Smooth muscle cell (in vitro differentiated cells): ENCODE measurements around the gene GPAM. TPM values are rescaled to one million over a fixed set of nuclear protein-coding genes. Genes with fewer than 3 reads are reported as not detected.
"Not testable (repeated sequence)": the region's sequence is repeated elsewhere in the genome, so short reads cannot be mapped to it uniquely, and the experiment has no call there.

ENCODE experiments used
- DNase-seq: peaks from one replicate; lab custom pipeline; 2025; ENCODE audit not compliant: unreplicated experiment; lab: John Stamatoyannopoulos, UW
- H2AFZ ChIP-seq: fragments of 200-600 bp; sonication (generic); 2 replicates; pipeline ENCODE4 v1.6.0; 2016; ENCODE audit warnings: antibody characterized with exemption, low read depth, mild to moderate bottlenecking
- H3F3A ChIP-seq: fragments of 200-600 bp; sonication (generic); 2 replicates; pipeline ENCODE4 v1.6.0; 2017; ENCODE audit warnings: antibody characterized with exemption, low read depth
- H3K27ac ChIP-seq: fragments of 200-600 bp; sonication (generic); 2 replicates; pipeline ENCODE4 v1.5.1; 2016; ENCODE audit warnings: low read depth, mild to moderate bottlenecking
- H3K27me3 ChIP-seq: fragments of 200-600 bp; sonication (generic); 2 replicates; pipeline ENCODE4 v1.6.1; 2016; ENCODE audit warnings: low read depth, mild to moderate bottlenecking
- H3K36me3 ChIP-seq: fragments of 200-600 bp; sonication (generic); 2 replicates; pipeline ENCODE4 v1.5.1; 2016; ENCODE audit warnings: low read depth
- H3K4me1 ChIP-seq: fragments of 200-600 bp; sonication (generic); 2 replicates; pipeline ENCODE4 v1.5.1; 2016; ENCODE audit warnings: low read depth
- H3K4me2 ChIP-seq: fragments of 200-600 bp; sonication (generic); 2 replicates; pipeline ENCODE4 v1.6.0; 2016; ENCODE audit warnings: mild to moderate bottlenecking
- H3K4me3 ChIP-seq: fragments of 200-600 bp; sonication (generic); 2 replicates; pipeline ENCODE4 v1.5.1; 2016; ENCODE audit warnings: mild to moderate bottlenecking
- H3K79me2 ChIP-seq: fragments of 200-600 bp; sonication (generic); 2 replicates; pipeline ENCODE4 v1.6.0; 2016; ENCODE audit warnings: low read depth, mild to moderate bottlenecking
- H3K9ac ChIP-seq: fragments of 200-600 bp; sonication (generic); 2 replicates; pipeline ENCODE4 v1.6.0; 2016; ENCODE audit warnings: low read depth
- H3K9me3 ChIP-seq: fragments of 200-600 bp; sonication (generic); replicated peaks from 2 replicates; pipeline ENCODE4 v1.5.1; 2016; ENCODE audit warnings: low read depth
- H4K20me1 ChIP-seq: fragments of 200-600 bp; sonication (generic); 2 replicates; pipeline ENCODE4 v1.6.0; 2016; ENCODE audit warnings: low read depth
- WGBS: methylation state at CpG from one replicate; pipeline ENCODE4 v1.1.7; 2016; ENCODE audit warnings: low lambda C conversion rate; 5-methylcytosine and 5-hydroxymethylcytosine counted together
- polyA plus RNA-seq: library from polyadenylated mRNA; unstranded; fragments of >200 nt; fragmentation: Nextera tagmentation; extraction: Ambion mirVana; gene quantifications from 2 replicates; pipeline ENCODE4 v1.2.1, GENCODE V29; 2016
- total RNA-seq: library from RNA; depleted of rRNA; stranded (reverse); fragments of >200 nt; gene quantifications from 2 replicates; pipeline ENCODE4 v1.2.3, GENCODE V29; 2014
- TF ChIP-seq, protein P1 (sequence below): fragments of 200-600 bp; sonication (generic); IDR thresholded peaks from 2 replicates; pipeline ENCODE4 v1.5.1; 2017; ENCODE audit warnings: borderline replicate concordance, mild to moderate bottlenecking, antibody characterized with exemption; ENCODE audit not compliant: insufficient read depth, poor library complexity, severe bottlenecking

GPAM gene
- total and polyA plus RNA-seq, 2 experiments from 2014 or later = 5.1 to 11.7 TPM

DNA sequence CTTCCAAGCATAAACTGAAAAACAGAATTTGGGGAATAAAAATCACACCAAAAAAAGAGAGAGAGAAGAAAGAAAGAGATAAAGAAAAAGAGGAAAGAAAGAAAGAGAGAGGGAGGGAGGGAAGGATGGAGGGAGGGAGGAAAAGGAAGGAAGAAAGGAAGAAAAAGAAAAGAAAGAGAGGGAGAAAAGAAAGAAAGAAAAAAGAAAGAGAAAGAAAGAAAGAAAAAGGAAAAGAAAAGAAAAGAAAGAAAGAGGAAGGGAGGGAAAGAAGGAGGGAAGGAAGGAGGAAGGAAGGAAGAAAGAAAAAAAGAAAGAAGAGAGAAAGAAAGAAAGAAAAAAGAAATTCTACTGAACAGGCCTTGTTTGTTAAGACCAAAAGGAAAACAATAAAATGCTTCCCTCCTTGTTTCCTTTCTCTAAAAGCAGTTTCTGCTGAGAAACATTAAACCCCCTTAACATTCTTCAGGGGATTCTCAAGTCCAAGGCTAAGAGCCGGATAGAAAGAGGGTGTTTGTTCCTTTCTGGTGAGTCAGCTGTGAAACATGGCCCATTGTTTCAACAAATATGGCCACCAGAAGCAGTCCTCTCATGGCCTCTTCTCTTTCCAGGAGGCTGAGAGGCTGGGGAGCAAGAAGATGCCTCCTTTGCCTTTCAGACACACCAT, 46.9 kb upstream of the GPAM start:
- no peaks in the 10 kb centered on the region for H3K79me2 ChIP-seq
- no peak overlapping the region for H3K4me3 ChIP-seq
- no peak for DNase-seq
- no peaks in the 10 kb centered on the region for H3K36me3 ChIP-seq
- no peaks in the 10 kb centered on the region for H3K4me1 ChIP-seq
- H3K9me3 ChIP-seq = no peaks in the 10 kb centered on the region
- H3F3A ChIP-seq = no peaks in the 10 kb centered on the region
- H4K20me1 ChIP-seq = no peaks in the 10 kb centered on the region
- H3K9ac ChIP-seq = no peak overlapping the region
- no peak overlapping the region for H3K27ac ChIP-seq
- H3K4me2 ChIP-seq = no peak overlapping the region
- TF ChIP-seq, protein P1, sequence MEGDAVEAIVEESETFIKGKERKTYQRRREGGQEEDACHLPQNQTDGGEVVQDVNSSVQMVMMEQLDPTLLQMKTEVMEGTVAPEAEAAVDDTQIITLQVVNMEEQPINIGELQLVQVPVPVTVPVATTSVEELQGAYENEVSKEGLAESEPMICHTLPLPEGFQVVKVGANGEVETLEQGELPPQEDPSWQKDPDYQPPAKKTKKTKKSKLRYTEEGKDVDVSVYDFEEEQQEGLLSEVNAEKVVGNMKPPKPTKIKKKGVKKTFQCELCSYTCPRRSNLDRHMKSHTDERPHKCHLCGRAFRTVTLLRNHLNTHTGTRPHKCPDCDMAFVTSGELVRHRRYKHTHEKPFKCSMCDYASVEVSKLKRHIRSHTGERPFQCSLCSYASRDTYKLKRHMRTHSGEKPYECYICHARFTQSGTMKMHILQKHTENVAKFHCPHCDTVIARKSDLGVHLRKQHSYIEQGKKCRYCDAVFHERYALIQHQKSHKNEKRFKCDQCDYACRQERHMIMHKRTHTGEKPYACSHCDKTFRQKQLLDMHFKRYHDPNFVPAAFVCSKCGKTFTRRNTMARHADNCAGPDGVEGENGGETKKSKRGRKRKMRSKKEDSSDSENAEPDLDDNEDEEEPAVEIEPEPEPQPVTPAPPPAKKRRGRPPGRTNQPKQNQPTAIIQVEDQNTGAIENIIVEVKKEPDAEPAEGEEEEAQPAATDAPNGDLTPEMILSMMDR = no peak
- no peaks in the 10 kb centered on the region for H3K27me3 ChIP-seq
- peak overlapping the region; percentile 9 for H2AFZ ChIP-seq
- WGBS = 17% methylated on average over 1 of the region's 1 CpG

DNA sequence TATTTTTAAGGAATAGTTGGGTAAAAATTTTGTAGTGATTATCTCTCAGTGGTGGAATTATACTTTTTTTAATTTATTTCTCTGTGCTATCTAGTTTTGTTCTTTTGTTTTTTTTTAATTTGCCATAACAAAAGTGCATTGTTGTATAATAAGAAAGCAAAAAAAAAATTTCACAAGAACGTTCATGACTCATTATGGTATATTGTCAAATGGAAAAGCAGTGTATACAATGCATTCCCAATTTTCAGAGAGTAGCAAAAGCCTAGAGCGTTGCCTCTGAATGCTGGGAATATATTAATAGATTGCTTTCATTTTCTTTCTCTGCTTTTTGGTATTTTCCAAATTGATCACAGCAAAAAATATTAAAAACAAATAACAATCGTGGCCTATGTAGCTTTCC, 46.3 kb upstream of the GPAM start:
- no peaks in the 10 kb centered on the region for H3K36me3 ChIP-seq
- H3K9ac ChIP-seq = no peak overlapping the region
- 95% methylated on average over 3 of the region's 3 CpGs for WGBS
- no peaks in the 10 kb centered on the region for H3K27me3 ChIP-seq
- no peak overlapping the region for H3K4me2 ChIP-seq
- H2AFZ ChIP-seq = no peak overlapping the region
- TF ChIP-seq, protein P1 = no peak
- no peaks in the 10 kb centered on the region for H3K79me2 ChIP-seq
- H3K27ac ChIP-seq = no peak overlapping the region
- H3F3A ChIP-seq = no peaks in the 10 kb centered on the region
- H3K4me1 ChIP-seq = no peaks in the 10 kb centered on the region
- H3K9me3 ChIP-seq = no peaks in the 10 kb centered on the region
- no peak overlapping the region for H3K4me3 ChIP-seq
- no peaks in the 10 kb centered on the region for H4K20me1 ChIP-seq
- no peak for DNase-seq

DNA sequence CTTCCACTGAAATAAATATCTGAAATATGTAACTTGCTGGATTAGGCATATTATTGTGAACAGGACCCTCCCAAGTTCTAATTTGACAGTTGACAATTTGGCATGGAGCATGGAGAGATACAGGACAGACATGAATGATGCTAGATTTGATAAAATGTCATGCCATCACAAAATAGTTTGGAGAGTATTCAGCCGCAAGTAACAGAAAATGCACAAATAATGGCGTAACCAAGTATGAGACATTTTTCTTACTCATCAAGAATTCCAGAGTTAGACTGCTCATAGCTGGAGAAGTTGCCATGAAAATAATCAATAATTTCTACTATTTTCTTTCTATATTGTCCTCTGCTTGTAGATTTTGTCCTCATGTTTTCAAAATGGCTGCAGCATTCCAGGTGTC, 45.5 kb upstream of the GPAM start:
- Histone ChIP-seq H3K4me2 (no peak overlapping the region), H3F3A (no peaks in the 10 kb centered on the region), H3K4me3 (no peak overlapping the region), H3K9ac (no peak overlapping the region), H3K27me3 (no peaks in the 10 kb centered on the region), H3K9me3 (no peaks in the 10 kb centered on the region), H3K4me1 (no peaks in the 10 kb centered on the region), H4K20me1 (no peaks in the 10 kb centered on the region), H3K27ac (no peak overlapping the region), H3K79me2 (no peaks in the 10 kb centered on the region), H3K36me3 (no peaks in the 10 kb centered on the region), H2AFZ (no peak overlapping the region)
- WGBS = 88% methylated on average over 2 of the region's 2 CpGs
- TF ChIP-seq, protein P1 = no peak
- DNase-seq = no peak

DNA sequence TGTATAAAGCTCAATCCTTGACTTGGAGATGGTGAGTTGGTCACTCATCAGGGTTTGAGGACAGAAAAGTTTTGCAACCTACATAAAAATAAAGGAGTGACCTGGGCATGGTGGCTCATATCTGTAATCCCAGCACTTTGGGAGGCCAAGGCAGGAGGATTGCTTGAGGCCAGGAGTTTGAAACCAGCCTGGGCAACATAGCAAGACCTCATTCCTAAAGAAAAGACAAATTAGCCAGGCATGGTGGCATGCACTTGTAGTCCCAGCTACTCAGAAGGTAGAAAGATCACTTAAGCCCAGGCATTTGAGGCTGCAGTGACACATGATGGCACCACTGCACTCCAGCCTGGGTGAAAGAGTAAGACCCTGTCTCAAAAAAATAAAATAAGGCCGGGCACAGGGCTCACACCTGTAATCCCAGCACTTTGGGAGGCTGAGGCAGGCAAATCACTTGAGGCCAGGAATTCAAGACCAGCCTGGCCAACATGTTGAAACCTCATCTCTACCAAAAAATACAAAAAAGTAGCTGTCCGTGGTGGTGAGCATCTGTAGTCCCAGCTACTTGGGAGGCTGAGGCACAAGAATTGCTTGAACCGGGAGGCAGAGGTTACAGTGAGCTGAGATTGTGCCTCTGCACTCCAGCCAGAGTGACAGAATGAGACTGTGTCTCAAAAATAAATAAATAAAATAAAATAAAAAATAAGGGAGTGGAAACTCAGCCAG, 45.0 kb upstream of the GPAM start:
- H3K36me3 ChIP-seq, H3K27ac ChIP-seq, H3K27me3 ChIP-seq, H3K9me3 ChIP-seq, H2AFZ ChIP-seq, H3F3A ChIP-seq, H3K79me2 ChIP-seq, H3K4me2 ChIP-seq, H4K20me1 ChIP-seq, H3K4me1 ChIP-seq, DNase-seq, H3K9ac ChIP-seq, H3K4me3 ChIP-seq: not testable (repeated sequence)
- WGBS = 95% methylated on average over 3 of the region's 3 CpGs
